H1 (cell line): ENCODE measurements around the gene SCAF1. TPM values are rescaled to one million over a fixed set of nuclear protein-coding genes. Genes with fewer than 3 reads are reported as not detected.

Source experiments
- BACH1 ChIP-seq: IDR thresholded peaks from 2 replicates; pipeline ENCODE4 v1.6.1; 2012; ENCODE audit warnings: low read length, improper control_type of control experiment
- CBX8 ChIP-seq: fragments of 300-800, 300-1000 bp; sonication (generic); IDR thresholded peaks from 2 replicates; pipeline ENCODE4 v1.7.1; 2016; ENCODE audit warnings: low read depth, low read length, borderline replicate concordance
- HDAC2 ChIP-seq, 2 experiments: fragments of 300-600 bp in 1 of 2; sonication (generic) in 1 of 2; IDR thresholded peaks; 2 replicates each; pipeline ENCODE4 v1.6.1; 2011 to 2012; ENCODE audit warnings: low read depth in 2 of 2, low read length in 2 of 2, mild to moderate bottlenecking in 2 of 2, moderate library complexity in 2 of 2, borderline replicate concordance in 1 of 2, inconsistent platforms in 1 of 2
- NANOG ChIP-seq: IDR thresholded peaks from 2 replicates; pipeline ENCODE4 v1.6.1; 2011; ENCODE audit warnings: low read length, low read depth, mild to moderate bottlenecking, inconsistent platforms; ENCODE audit not compliant: insufficient read depth, poor library complexity, severe bottlenecking
- SP2 ChIP-seq: IDR thresholded peaks from 2 replicates; pipeline ENCODE4 v1.6.1; 2012; ENCODE audit warnings: mild to moderate bottlenecking, low read length, inconsistent platforms
- TBP ChIP-seq: IDR thresholded peaks from 2 replicates; pipeline ENCODE4 v1.6.1; 2011; ENCODE audit warnings: low read depth, low read length, improper control_type of control experiment
- TCF12 ChIP-seq: IDR thresholded peaks from 2 replicates; pipeline ENCODE4 v1.6.1; 2011; ENCODE audit warnings: low read depth, mild to moderate bottlenecking, low read length
- polyA plus RNA-seq, 7 experiments: library from polyadenylated mRNA; depleted of rRNA in 3 of 7; stranded (reverse) in 5 of 7; unstranded in 2 of 7; fragments of >200 nt in 5 of 7; fragments of 200-250 nt in 2 of 7; gene quantifications; 1 replicate in 5 of 7; 2 replicates in 1 of 7; 4 replicates in 1 of 7; pipeline versions ENCODE4 v1.2.1 to v1.2.3, GENCODE V29; 2011 to 2013; ENCODE audit warnings: missing spikeins in 2 of 7, mixed read lengths in 2 of 7
- total RNA-seq: library from RNA; stranded (reverse); fragmentation: NEBNext Ultra II Directional; extraction: Animal tissue kit (Norgen Biotek cat#: 25700); gene quantifications from 2 replicates; pipeline ENCODE4 v1.2.1, GENCODE V29; 2021
- TF ChIP-seq, protein P1 (sequence below), 3 experiments: IDR thresholded peaks; 1 replicate in 2 of 3; 2 replicates in 1 of 3; pipeline versions ENCODE4 v1.5.1 to v1.6.1; 2011; ENCODE audit warnings: low read length in 3 of 3, mild to moderate bottlenecking in 3 of 3, inconsistent platforms in 2 of 3, low read depth in 1 of 3, moderate library complexity in 1 of 3; ENCODE audit not compliant: insufficient read depth in 1 of 3; ENCODE audit errors: control extremely low read depth in 1 of 3
- TF ChIP-seq, protein P2 (sequence below): IDR thresholded peaks from 2 replicates; pipeline ENCODE4 v1.6.1; 2011; ENCODE audit warnings: low read length, improper control_type of control experiment

Gene SCAF1
- total and polyA plus RNA-seq, 2 of the 8 experiments (the other 6 are each of a cell fraction or from before 2014, with no cell fraction given) = 9.7 to 81.7 TPM

DNA sequence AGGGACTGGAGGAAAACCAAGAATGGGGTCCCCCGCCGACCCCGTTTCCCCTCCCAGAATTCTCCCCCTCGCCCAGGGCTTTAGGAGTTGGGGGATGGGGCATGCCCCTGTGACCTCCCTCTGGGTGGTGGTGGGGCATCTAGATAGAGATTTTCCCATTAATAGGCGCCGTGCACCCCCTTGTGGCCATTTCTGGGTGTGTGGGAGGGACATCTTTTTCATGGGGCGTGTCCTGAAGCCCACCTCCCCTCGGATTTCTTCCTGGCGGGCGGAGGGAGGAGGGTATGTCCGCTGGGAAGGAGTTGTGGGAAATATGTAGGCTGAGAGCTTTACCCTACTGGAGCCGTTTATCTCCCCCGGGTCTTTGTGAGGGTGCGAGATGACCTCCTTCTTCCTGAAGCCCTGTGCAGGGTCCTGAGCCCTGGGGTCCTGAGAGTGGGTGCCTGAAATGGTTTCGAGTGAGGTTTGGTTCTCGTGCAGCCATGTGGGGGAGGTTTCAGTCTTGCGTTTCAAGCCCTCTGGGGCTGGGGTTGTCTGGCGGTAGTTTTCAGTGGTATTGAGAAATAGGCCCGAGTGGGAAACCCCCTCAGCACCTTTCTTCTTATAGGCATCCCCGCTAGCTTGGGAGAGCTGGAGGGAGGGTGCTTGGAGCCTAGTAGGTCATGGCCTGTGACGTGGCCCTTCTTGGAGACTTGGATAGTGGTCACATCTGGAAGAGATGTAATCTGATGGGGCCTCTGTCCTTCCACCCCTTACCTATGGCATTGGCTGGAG, 36.1 kb downstream of the SCAF1 start (continued):
- TF ChIP-seq, protein P1, sequence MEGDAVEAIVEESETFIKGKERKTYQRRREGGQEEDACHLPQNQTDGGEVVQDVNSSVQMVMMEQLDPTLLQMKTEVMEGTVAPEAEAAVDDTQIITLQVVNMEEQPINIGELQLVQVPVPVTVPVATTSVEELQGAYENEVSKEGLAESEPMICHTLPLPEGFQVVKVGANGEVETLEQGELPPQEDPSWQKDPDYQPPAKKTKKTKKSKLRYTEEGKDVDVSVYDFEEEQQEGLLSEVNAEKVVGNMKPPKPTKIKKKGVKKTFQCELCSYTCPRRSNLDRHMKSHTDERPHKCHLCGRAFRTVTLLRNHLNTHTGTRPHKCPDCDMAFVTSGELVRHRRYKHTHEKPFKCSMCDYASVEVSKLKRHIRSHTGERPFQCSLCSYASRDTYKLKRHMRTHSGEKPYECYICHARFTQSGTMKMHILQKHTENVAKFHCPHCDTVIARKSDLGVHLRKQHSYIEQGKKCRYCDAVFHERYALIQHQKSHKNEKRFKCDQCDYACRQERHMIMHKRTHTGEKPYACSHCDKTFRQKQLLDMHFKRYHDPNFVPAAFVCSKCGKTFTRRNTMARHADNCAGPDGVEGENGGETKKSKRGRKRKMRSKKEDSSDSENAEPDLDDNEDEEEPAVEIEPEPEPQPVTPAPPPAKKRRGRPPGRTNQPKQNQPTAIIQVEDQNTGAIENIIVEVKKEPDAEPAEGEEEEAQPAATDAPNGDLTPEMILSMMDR (IDR thresholded peaks at IDR 0.05; ENCODE audit: control extremely low read depth in 1 of 3, insufficient read depth in 1 of 3, low read depth in 1 of 3, low read length in 3 of 3) = peak; percentile 66 to 88 (median 75)
- TF ChIP-seq BACH1 (peak; percentile 21; the same call in 1 of the 2 replicates), HDAC2 (IDR thresholded peaks at IDR 0.05; ENCODE audit: borderline replicate concordance in 1 of 2, low read depth in 2 of 2, low read length in 2 of 2) (peak in 1 of 2 experiments; percentile 49; a peak in 1 of 4 replicates), NANOG (no peak), TCF12 (no peak), CBX8 (no peak), TBP (peak; percentile 51; the same call in 1 of the 2 replicates), SP2 (no peak)
- TF ChIP-seq, protein P2, sequence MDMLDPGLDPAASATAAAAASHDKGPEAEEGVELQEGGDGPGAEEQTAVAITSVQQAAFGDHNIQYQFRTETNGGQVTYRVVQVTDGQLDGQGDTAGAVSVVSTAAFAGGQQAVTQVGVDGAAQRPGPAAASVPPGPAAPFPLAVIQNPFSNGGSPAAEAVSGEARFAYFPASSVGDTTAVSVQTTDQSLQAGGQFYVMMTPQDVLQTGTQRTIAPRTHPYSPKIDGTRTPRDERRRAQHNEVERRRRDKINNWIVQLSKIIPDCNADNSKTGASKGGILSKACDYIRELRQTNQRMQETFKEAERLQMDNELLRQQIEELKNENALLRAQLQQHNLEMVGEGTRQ = no peak
